ENCODE measurements around the gene ZBED2. TPM values are rescaled to one million over a fixed set of nuclear protein-coding genes. Genes with fewer than 3 reads are reported as not detected.
"Not testable (repeated sequence)": the region's sequence is repeated elsewhere in the genome, so short reads cannot be mapped to it uniquely, and the experiment has no call there.

Gene ZBED2
- total RNA-seq, 1 experiment from 2014 or later: 0.10 TPM

DNA sequence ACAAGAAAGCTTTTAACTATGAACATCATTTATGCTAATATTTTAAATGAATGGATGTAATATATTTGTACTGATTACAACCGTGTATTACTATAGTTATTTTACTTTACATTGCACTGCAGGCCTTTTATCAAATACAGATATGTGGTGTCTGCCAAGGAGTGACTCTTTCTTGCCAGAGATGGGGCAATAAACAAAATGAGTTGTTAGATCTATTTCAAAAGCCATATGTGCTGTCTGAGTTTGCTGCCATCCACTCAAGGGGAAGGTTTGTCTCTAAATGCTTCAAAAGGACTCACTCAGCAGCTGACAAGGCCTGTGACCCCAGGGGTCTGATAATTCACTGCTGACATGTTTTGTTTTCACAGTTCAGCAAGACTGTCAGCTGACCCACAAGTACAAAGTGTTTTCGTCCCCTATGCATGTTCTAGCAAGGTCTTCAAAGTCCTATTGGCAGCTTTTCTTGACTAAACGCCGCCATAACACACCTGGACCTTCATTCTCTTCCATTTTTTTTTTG is 41.3 kb upstream of the ZBED2 start:
- Histone ChIP-seq H3K27ac (ENCODE audit: low read length) (no peak overlapping the region), H3K36me3 (ENCODE audit: control insufficient read depth, insufficient read depth, low read length) (no peaks in the 10 kb centered on the region), H3K4me1 (ENCODE audit: control insufficient read depth, insufficient read depth, low read length) (no peaks in the 10 kb centered on the region), H3K9me3 (ENCODE audit: control insufficient read depth, insufficient read depth, low read depth, low read length) (no peaks in the 10 kb centered on the region), H3K4me3 (ENCODE audit: low read depth in 2 of 2, low read length in 2 of 2) (no peak overlapping the region), H3K27me3 (ENCODE audit: control insufficient read depth, insufficient read depth, low read length) (no peaks in the 10 kb centered on the region)
- ChIA-PET POLR2A (no interaction called here), CTCF (no interaction called here)
- no TSS peak for BruUV-seq (replicated peaks)
- intact Hi-C loops (cut with micrococcal nuclease; ENCODE audit: unreplicated experiment): no loop called here
- DNase-seq (ENCODE audit: low read depth, low spot score) (no peak), ATAC-seq (no peak)
- in situ Hi-C loops (cut with HindIII; ENCODE audit: low pct_unique_long_range_greater_than_20kb, low sequenced_read_pairs): no loop called here
- no peak for TF ChIP-seq REST (IDR thresholded peaks at IDR 0.05; ENCODE audit: insufficient read depth in 1 of 2, low read depth in 2 of 2, low read length in 1 of 2)
- TF ChIP-seq CTCF (IDR thresholded peaks at IDR 0.05): no peak

- H3K4me3 ChIP-seq (ENCODE audit: low read depth in 2 of 2, low read length in 2 of 2): no peak overlapping the region
- in situ Hi-C loops (cut with HindIII; ENCODE audit: low pct_unique_long_range_greater_than_20kb, low sequenced_read_pairs): no loop called here
- no peaks in the 10 kb centered on the region for H3K9me3 ChIP-seq (ENCODE audit: control insufficient read depth, insufficient read depth, low read depth, low read length)
- DNase-seq (ENCODE audit: low read depth, low spot score) (no peak), ATAC-seq (no peak)
- H3K27ac ChIP-seq (ENCODE audit: low read length): no peak overlapping the region
- H3K27me3 ChIP-seq (ENCODE audit: control insufficient read depth, insufficient read depth, low read length): no peaks in the 10 kb centered on the region
- CTCF ChIA-PET: no interaction called here
- intact Hi-C loops (cut with micrococcal nuclease; ENCODE audit: unreplicated experiment): no loop called here
- H3K4me1 ChIP-seq (ENCODE audit: control insufficient read depth, insufficient read depth, low read length): no peaks in the 10 kb centered on the region
- POLR2A ChIA-PET: no interaction called here
- BruUV-seq (replicated peaks): no TSS peak
- no peaks in the 10 kb centered on the region for H3K36me3 ChIP-seq (ENCODE audit: control insufficient read depth, insufficient read depth, low read length)
- TF ChIP-seq POLR2AphosphoS5 (IDR thresholded peaks at IDR 0.05; ENCODE audit: low read depth, low read length): no peak
- no peak for TF ChIP-seq SIN3A (IDR thresholded peaks at IDR 0.05; ENCODE audit: borderline replicate concordance, insufficient read depth, low read depth, low read length)
These were observed 40.3 kb upstream of the ZBED2 start for GRCh38 chr3:111635403-111635802.

- BruUV-seq (replicated peaks); POLR2A ChIA-PET; intact Hi-C loops (cut with micrococcal nuclease; ENCODE audit: unreplicated experiment); CTCF ChIA-PET; H3K4me3 ChIP-seq (ENCODE audit: low read depth in 2 of 2, low read length in 2 of 2); H3K27me3 ChIP-seq (ENCODE audit: control insufficient read depth, insufficient read depth, low read length); ATAC-seq; H3K36me3 ChIP-seq (ENCODE audit: control insufficient read depth, insufficient read depth, low read length); DNase-seq (ENCODE audit: low read depth, low spot score); H3K4me1 ChIP-seq (ENCODE audit: control insufficient read depth, insufficient read depth, low read length); in situ Hi-C loops (cut with HindIII; ENCODE audit: low pct_unique_long_range_greater_than_20kb, low sequenced_read_pairs); H3K9me3 ChIP-seq (ENCODE audit: control insufficient read depth, insufficient read depth, low read depth, low read length); H3K27ac ChIP-seq (ENCODE audit: low read length): not testable (repeated sequence)
These were observed 35.5 kb upstream of the ZBED2 start for GRCh38 chr3:111630638-111631037.

GRCh38 chr3:111629018-111629417 is 33.9 kb upstream of the ZBED2 start:
- DNase-seq (ENCODE audit: low read depth, low spot score); CTCF ChIA-PET; in situ Hi-C loops (cut with HindIII; ENCODE audit: low pct_unique_long_range_greater_than_20kb, low sequenced_read_pairs); ATAC-seq; BruUV-seq (replicated peaks); H3K9me3 ChIP-seq (ENCODE audit: control insufficient read depth, insufficient read depth, low read depth, low read length); POLR2A ChIA-PET; H3K4me3 ChIP-seq (ENCODE audit: low read depth in 2 of 2, low read length in 2 of 2); H3K27ac ChIP-seq (ENCODE audit: low read length); intact Hi-C loops (cut with micrococcal nuclease; ENCODE audit: unreplicated experiment); H3K4me1 ChIP-seq (ENCODE audit: control insufficient read depth, insufficient read depth, low read length); H3K36me3 ChIP-seq (ENCODE audit: control insufficient read depth, insufficient read depth, low read length); H3K27me3 ChIP-seq (ENCODE audit: control insufficient read depth, insufficient read depth, low read length): not testable (repeated sequence)

Measured in Panc1 (cell line).